ENCODE data around the gene CCR4. TPM values are rescaled to one million over a fixed set of nuclear protein-coding genes. Genes with fewer than 3 reads are reported as not detected.

Gene CCR4
- total and polyA plus RNA-seq, 2 of the 8 experiments (the other 6 are each of a cell fraction or from before 2014, with no cell fraction given), result 0.11 to 0.15 TPM

DNA sequence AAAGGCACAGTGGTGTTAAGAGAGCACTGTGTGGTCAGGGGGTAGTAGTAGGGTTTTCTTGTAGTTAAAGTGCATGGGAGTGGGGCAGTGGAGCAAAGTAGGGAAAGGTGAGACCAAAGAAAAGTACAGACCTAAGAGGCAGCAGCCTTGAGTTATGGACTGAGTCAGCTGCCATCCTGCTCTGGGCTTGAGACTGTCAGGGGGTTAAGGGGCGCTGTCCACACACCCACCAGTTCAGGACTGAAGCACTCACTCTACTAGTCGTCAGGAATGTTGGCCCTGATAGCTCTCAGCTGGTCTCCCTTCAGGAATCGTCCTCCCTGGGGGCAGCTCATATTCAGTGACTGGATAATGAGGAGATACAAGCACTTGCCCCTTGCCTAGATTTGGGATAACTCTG lies 7.9 kb downstream of the CCR4 start (continued):
- TF ChIP-seq POLR2AphosphoS5 (IDR thresholded peaks at IDR 0.05; ENCODE audit: low read depth, low read length) (no peak), BCL11A (IDR thresholded peaks at IDR 0.05; ENCODE audit: low read depth in 2 of 2, low read length in 2 of 2) (no peak), SP1 (IDR thresholded peaks at IDR 0.05; ENCODE audit: low read depth, low read length) (no peak)

All from H1 (cell line).